Smooth muscle cell (in vitro differentiated cells): ENCODE measurements around the gene GNG4. TPM values are rescaled to one million over a fixed set of nuclear protein-coding genes. Genes with fewer than 3 reads are reported as not detected.
"Not testable (repeated sequence)": the region's sequence is repeated elsewhere in the genome, so short reads cannot be mapped to it uniquely, and the experiment has no call there.

Experiments used
- DNase-seq: peaks from one replicate; lab custom pipeline; 2025; ENCODE audit not compliant: unreplicated experiment; lab: John Stamatoyannopoulos, UW
- H2AFZ ChIP-seq: fragments of 200-600 bp; sonication (generic); 2 replicates; pipeline ENCODE4 v1.6.0; 2016; ENCODE audit warnings: antibody characterized with exemption, low read depth, mild to moderate bottlenecking
- H3F3A ChIP-seq: fragments of 200-600 bp; sonication (generic); 2 replicates; pipeline ENCODE4 v1.6.0; 2017; ENCODE audit warnings: antibody characterized with exemption, low read depth
- H3K27ac ChIP-seq: fragments of 200-600 bp; sonication (generic); 2 replicates; pipeline ENCODE4 v1.5.1; 2016; ENCODE audit warnings: low read depth, mild to moderate bottlenecking
- H3K27me3 ChIP-seq: fragments of 200-600 bp; sonication (generic); 2 replicates; pipeline ENCODE4 v1.6.1; 2016; ENCODE audit warnings: low read depth, mild to moderate bottlenecking
- H3K36me3 ChIP-seq: fragments of 200-600 bp; sonication (generic); 2 replicates; pipeline ENCODE4 v1.5.1; 2016; ENCODE audit warnings: low read depth
- H3K4me1 ChIP-seq: fragments of 200-600 bp; sonication (generic); 2 replicates; pipeline ENCODE4 v1.5.1; 2016; ENCODE audit warnings: low read depth
- H3K4me2 ChIP-seq: fragments of 200-600 bp; sonication (generic); 2 replicates; pipeline ENCODE4 v1.6.0; 2016; ENCODE audit warnings: mild to moderate bottlenecking
- H3K4me3 ChIP-seq: fragments of 200-600 bp; sonication (generic); 2 replicates; pipeline ENCODE4 v1.5.1; 2016; ENCODE audit warnings: mild to moderate bottlenecking
- H3K79me2 ChIP-seq: fragments of 200-600 bp; sonication (generic); 2 replicates; pipeline ENCODE4 v1.6.0; 2016; ENCODE audit warnings: low read depth, mild to moderate bottlenecking
- H3K9ac ChIP-seq: fragments of 200-600 bp; sonication (generic); 2 replicates; pipeline ENCODE4 v1.6.0; 2016; ENCODE audit warnings: low read depth
- H3K9me3 ChIP-seq: fragments of 200-600 bp; sonication (generic); replicated peaks from 2 replicates; pipeline ENCODE4 v1.5.1; 2016; ENCODE audit warnings: low read depth
- H4K20me1 ChIP-seq: fragments of 200-600 bp; sonication (generic); 2 replicates; pipeline ENCODE4 v1.6.0; 2016; ENCODE audit warnings: low read depth
- WGBS: methylation state at CpG from one replicate; pipeline ENCODE4 v1.1.7; 2016; ENCODE audit warnings: low lambda C conversion rate; 5-methylcytosine and 5-hydroxymethylcytosine counted together
- polyA plus RNA-seq: library from polyadenylated mRNA; unstranded; fragments of >200 nt; fragmentation: Nextera tagmentation; extraction: Ambion mirVana; gene quantifications from 2 replicates; pipeline ENCODE4 v1.2.1, GENCODE V29; 2016
- total RNA-seq: library from RNA; depleted of rRNA; stranded (reverse); fragments of >200 nt; gene quantifications from 2 replicates; pipeline ENCODE4 v1.2.3, GENCODE V29; 2014
- TF ChIP-seq, protein P1 (sequence below): fragments of 200-600 bp; sonication (generic); IDR thresholded peaks from 2 replicates; pipeline ENCODE4 v1.5.1; 2017; ENCODE audit warnings: borderline replicate concordance, mild to moderate bottlenecking, antibody characterized with exemption; ENCODE audit not compliant: insufficient read depth, poor library complexity, severe bottlenecking

The GNG4 gene
- total and polyA plus RNA-seq, 2 experiments from 2014 or later = 2.7 to 3.1 TPM

DNA sequence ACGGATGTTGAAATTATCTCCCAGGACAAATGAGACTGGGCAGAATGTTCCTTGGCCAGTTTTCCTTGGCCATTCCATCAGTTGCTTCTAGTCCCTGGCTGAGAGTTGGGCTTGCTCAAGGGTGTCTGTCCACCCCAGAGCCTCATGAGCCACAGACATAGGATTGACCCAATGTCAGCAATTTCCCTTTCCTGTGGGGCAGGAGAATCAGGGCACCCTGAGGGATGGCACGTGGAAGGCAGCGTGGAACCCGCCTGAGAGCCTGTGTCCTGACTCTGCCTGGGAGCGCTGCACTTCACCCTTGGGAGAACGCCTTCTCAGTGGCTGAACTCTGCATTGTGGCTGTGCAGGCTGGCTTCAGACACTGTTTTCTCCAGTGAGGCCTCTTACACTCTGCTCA, 74.0 kb downstream of the GNG4 start:
- Histone ChIP-seq H3K4me2 (no peak overlapping the region), H3K9ac (no peak overlapping the region), H3K4me3 (no peak overlapping the region), H3K4me1 (no peaks in the 10 kb centered on the region), H3K27me3 (no peaks in the 10 kb centered on the region), H3K36me3 (no peaks in the 10 kb centered on the region), H3K9me3 (no peaks in the 10 kb centered on the region), H2AFZ (no peak overlapping the region), H4K20me1 (no peaks in the 10 kb centered on the region), H3K79me2 (no peaks in the 10 kb centered on the region), H3F3A (no peaks in the 10 kb centered on the region), H3K27ac (no peak overlapping the region)
- 94% methylated on average over 6 of the region's 6 CpGs for WGBS
- TF ChIP-seq, protein P1, sequence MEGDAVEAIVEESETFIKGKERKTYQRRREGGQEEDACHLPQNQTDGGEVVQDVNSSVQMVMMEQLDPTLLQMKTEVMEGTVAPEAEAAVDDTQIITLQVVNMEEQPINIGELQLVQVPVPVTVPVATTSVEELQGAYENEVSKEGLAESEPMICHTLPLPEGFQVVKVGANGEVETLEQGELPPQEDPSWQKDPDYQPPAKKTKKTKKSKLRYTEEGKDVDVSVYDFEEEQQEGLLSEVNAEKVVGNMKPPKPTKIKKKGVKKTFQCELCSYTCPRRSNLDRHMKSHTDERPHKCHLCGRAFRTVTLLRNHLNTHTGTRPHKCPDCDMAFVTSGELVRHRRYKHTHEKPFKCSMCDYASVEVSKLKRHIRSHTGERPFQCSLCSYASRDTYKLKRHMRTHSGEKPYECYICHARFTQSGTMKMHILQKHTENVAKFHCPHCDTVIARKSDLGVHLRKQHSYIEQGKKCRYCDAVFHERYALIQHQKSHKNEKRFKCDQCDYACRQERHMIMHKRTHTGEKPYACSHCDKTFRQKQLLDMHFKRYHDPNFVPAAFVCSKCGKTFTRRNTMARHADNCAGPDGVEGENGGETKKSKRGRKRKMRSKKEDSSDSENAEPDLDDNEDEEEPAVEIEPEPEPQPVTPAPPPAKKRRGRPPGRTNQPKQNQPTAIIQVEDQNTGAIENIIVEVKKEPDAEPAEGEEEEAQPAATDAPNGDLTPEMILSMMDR = no peak
- no peak for DNase-seq

DNA sequence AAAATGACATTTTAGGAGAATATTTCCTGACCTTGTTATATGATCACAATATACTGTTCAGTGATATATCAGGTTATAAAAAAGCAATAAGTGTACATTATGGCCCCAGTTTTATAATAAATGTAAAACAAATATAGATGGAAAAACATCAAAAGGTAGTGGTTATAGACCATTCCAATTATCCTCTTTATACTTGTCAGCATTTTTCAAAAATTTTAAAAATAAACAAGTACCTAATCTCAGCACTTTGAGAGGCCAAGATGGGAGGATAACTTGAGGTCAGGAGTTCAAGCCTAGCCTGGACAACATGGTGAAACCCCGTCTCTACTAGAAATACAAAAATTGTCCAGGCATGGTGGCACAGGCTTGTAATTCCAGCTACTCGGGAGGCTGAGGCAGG, 75.7 kb downstream of the GNG4 start:
- Histone ChIP-seq H3K27me3 (no peaks in the 10 kb centered on the region), H3K4me2 (no peak overlapping the region), H3K4me1 (no peaks in the 10 kb centered on the region), H3K27ac (no peak overlapping the region), H4K20me1 (no peaks in the 10 kb centered on the region), H3K36me3 (no peaks in the 10 kb centered on the region), H2AFZ (no peak overlapping the region), H3K9me3 (no peaks in the 10 kb centered on the region), H3F3A (no peaks in the 10 kb centered on the region), H3K4me3 (no peak overlapping the region), H3K79me2 (no peaks in the 10 kb centered on the region), H3K9ac (no peak overlapping the region)
- DNase-seq = no peak
- 85% methylated on average over 2 of the region's 2 CpGs for WGBS
- TF ChIP-seq, protein P1 = no peak

DNA sequence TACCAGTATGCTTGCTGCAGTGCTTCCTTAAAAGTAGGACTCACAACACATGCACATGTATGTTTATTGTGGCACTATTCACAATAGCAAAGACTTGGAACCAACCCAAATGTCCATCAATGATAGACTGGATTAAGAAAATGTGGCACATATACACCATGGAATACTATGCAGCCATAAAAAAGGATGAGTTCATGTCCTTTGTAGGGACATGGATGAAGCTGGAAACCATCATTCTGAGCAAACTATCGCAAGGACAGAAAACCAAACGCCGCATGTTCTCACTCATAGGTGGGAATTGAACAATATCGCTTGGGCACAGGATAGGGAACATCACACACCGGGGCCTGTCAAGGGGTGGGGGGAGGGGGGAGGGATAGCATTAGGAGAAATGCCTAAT, 76.6 kb downstream of the GNG4 start:
- H3K9ac ChIP-seq, H3K36me3 ChIP-seq, H3K27ac ChIP-seq, H2AFZ ChIP-seq, H3F3A ChIP-seq, H3K4me3 ChIP-seq, H3K27me3 ChIP-seq, H4K20me1 ChIP-seq, H3K4me1 ChIP-seq, H3K4me2 ChIP-seq, H3K79me2 ChIP-seq, DNase-seq, H3K9me3 ChIP-seq: not testable (repeated sequence)
- WGBS = 100% methylated on average over 5 of the region's 5 CpGs

DNA sequence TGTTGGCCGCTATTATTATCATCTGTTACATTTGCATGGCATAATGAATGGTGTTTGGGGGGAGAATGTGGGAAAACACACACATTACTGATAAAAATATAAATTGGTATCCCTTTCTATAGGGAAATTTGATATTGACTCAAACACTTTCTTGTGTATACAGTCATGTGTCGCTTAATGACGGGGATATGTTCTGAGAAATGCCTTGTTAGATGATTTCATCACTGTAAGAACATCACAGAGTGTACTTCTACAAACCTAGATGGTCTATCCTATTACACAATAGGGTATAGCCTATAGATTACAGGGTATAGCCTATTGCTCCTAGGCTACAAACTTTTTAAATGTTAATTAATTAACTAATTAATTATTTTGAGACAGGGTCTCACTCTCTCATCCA, 78.1 kb downstream of the GNG4 start:
- Histone ChIP-seq H3K4me3 (no peak overlapping the region), H3K36me3 (no peaks in the 10 kb centered on the region), H3K27ac (no peak overlapping the region), H3K4me1 (no peaks in the 10 kb centered on the region), H3K9ac (no peak overlapping the region), H3K4me2 (no peak overlapping the region), H3F3A (no peaks in the 10 kb centered on the region), H3K79me2 (no peaks in the 10 kb centered on the region), H3K9me3 (no peaks in the 10 kb centered on the region), H3K27me3 (peaks cover 5% of the 10 kb centered on the region), H2AFZ (no peak overlapping the region), H4K20me1 (no peaks in the 10 kb centered on the region)
- 99% methylated on average over 3 of the region's 3 CpGs for WGBS
- TF ChIP-seq, protein P1 = no peak
- DNase-seq = no peak
